Smooth muscle cell (in vitro differentiated cells): ENCODE results near the gene MRM2. TPM values are rescaled to one million over a fixed set of nuclear protein-coding genes. Genes with fewer than 3 reads are reported as not detected.

Experiments
- DNase-seq: peaks from one replicate; lab custom pipeline; 2025; ENCODE audit not compliant: unreplicated experiment; lab: John Stamatoyannopoulos, UW
- H2AFZ ChIP-seq: fragments of 200-600 bp; sonication (generic); 2 replicates; pipeline ENCODE4 v1.6.0; 2016; ENCODE audit warnings: antibody characterized with exemption, low read depth, mild to moderate bottlenecking
- H3F3A ChIP-seq: fragments of 200-600 bp; sonication (generic); 2 replicates; pipeline ENCODE4 v1.6.0; 2017; ENCODE audit warnings: antibody characterized with exemption, low read depth
- H3K27ac ChIP-seq: fragments of 200-600 bp; sonication (generic); 2 replicates; pipeline ENCODE4 v1.5.1; 2016; ENCODE audit warnings: low read depth, mild to moderate bottlenecking
- H3K27me3 ChIP-seq: fragments of 200-600 bp; sonication (generic); 2 replicates; pipeline ENCODE4 v1.6.1; 2016; ENCODE audit warnings: low read depth, mild to moderate bottlenecking
- H3K36me3 ChIP-seq: fragments of 200-600 bp; sonication (generic); 2 replicates; pipeline ENCODE4 v1.5.1; 2016; ENCODE audit warnings: low read depth
- H3K4me1 ChIP-seq: fragments of 200-600 bp; sonication (generic); 2 replicates; pipeline ENCODE4 v1.5.1; 2016; ENCODE audit warnings: low read depth
- H3K4me2 ChIP-seq: fragments of 200-600 bp; sonication (generic); 2 replicates; pipeline ENCODE4 v1.6.0; 2016; ENCODE audit warnings: mild to moderate bottlenecking
- H3K4me3 ChIP-seq: fragments of 200-600 bp; sonication (generic); 2 replicates; pipeline ENCODE4 v1.5.1; 2016; ENCODE audit warnings: mild to moderate bottlenecking
- H3K79me2 ChIP-seq: fragments of 200-600 bp; sonication (generic); 2 replicates; pipeline ENCODE4 v1.6.0; 2016; ENCODE audit warnings: low read depth, mild to moderate bottlenecking
- H3K9ac ChIP-seq: fragments of 200-600 bp; sonication (generic); 2 replicates; pipeline ENCODE4 v1.6.0; 2016; ENCODE audit warnings: low read depth
- H3K9me3 ChIP-seq: fragments of 200-600 bp; sonication (generic); replicated peaks from 2 replicates; pipeline ENCODE4 v1.5.1; 2016; ENCODE audit warnings: low read depth
- H4K20me1 ChIP-seq: fragments of 200-600 bp; sonication (generic); 2 replicates; pipeline ENCODE4 v1.6.0; 2016; ENCODE audit warnings: low read depth
- CTCF ChIP-seq: fragments of 200-600 bp; sonication (generic); IDR thresholded peaks from 2 replicates; pipeline ENCODE4 v1.5.1; 2017; ENCODE audit warnings: borderline replicate concordance, mild to moderate bottlenecking, antibody characterized with exemption; ENCODE audit not compliant: insufficient read depth, poor library complexity, severe bottlenecking
- WGBS: methylation state at CpG from one replicate; pipeline ENCODE4 v1.1.7; 2016; ENCODE audit warnings: low lambda C conversion rate; 5-methylcytosine and 5-hydroxymethylcytosine counted together
- polyA plus RNA-seq: library from polyadenylated mRNA; unstranded; fragments of >200 nt; fragmentation: Nextera tagmentation; extraction: Ambion mirVana; gene quantifications from 2 replicates; pipeline ENCODE4 v1.2.1, GENCODE V29; 2016
- total RNA-seq: library from RNA; depleted of rRNA; stranded (reverse); fragments of >200 nt; gene quantifications from 2 replicates; pipeline ENCODE4 v1.2.3, GENCODE V29; 2014

Gene MRM2
- total and polyA plus RNA-seq, 2 experiments from 2014 or later, result 17.1 to 30.8 TPM

GRCh38 chr7:2259480-2259879 is 17.5 kb upstream of the MRM2 start:
- Histone ChIP-seq H3K4me1 (no peaks in the 10 kb centered on the region), H3F3A (no peaks in the 10 kb centered on the region), H3K4me2 (no peak overlapping the region), H3K36me3 (no peaks in the 10 kb centered on the region), H3K9me3 (no peaks in the 10 kb centered on the region), H3K4me3 (no peak overlapping the region), H4K20me1 (no peaks in the 10 kb centered on the region), H3K79me2 (no peaks in the 10 kb centered on the region), H3K27me3 (no peaks in the 10 kb centered on the region), H3K9ac (no peak overlapping the region), H2AFZ (no peak overlapping the region), H3K27ac (no peak overlapping the region)
- TF ChIP-seq CTCF, result no peak
- WGBS, result 100% methylated on average over 9 of the region's 9 CpGs
- DNase-seq, result no peak

- WGBS, result 95% methylated on average over 34 of the region's 34 CpGs
- DNase-seq, result no peak
- Histone ChIP-seq H3K27me3 (no peaks in the 10 kb centered on the region), H2AFZ (no peak overlapping the region), H3K27ac (no peak overlapping the region), H4K20me1 (no peaks in the 10 kb centered on the region), H3K36me3 (no peaks in the 10 kb centered on the region), H3K4me3 (no peak overlapping the region), H3F3A (no peaks in the 10 kb centered on the region), H3K9ac (no peak overlapping the region), H3K79me2 (no peaks in the 10 kb centered on the region), H3K9me3 (no peaks in the 10 kb centered on the region), H3K4me2 (no peak overlapping the region), H3K4me1 (no peaks in the 10 kb centered on the region)
- TF ChIP-seq CTCF, result no peak
These were observed 16.8 kb upstream of the MRM2 start for GRCh38 chr7:2258661-2259365.

- Histone ChIP-seq H3K4me3 (no peak overlapping the region), H3K9ac (no peak overlapping the region), H3K27me3 (no peaks in the 10 kb centered on the region), H3K36me3 (no peaks in the 10 kb centered on the region), H3K27ac (no peak overlapping the region), H3K79me2 (no peaks in the 10 kb centered on the region), H4K20me1 (no peaks in the 10 kb centered on the region), H3K4me2 (no peak overlapping the region), H2AFZ (no peak overlapping the region), H3K9me3 (no peaks in the 10 kb centered on the region), H3K4me1 (no peaks in the 10 kb centered on the region), H3F3A (no peaks in the 10 kb centered on the region)
- TF ChIP-seq CTCF, result no peak
- WGBS, result 92% methylated on average over 16 of the region's 17 CpGs
- no peak for DNase-seq
These were observed 15.6 kb upstream of the MRM2 start for GRCh38 chr7:2257651-2258050.

GRCh38 chr7:2257046-2257551 is 15.1 kb upstream of the MRM2 start:
- no peak for TF ChIP-seq CTCF
- 98% methylated on average over 38 of the region's 38 CpGs for WGBS
- no peaks in the 10 kb centered on the region for H3K4me1 ChIP-seq

More at GRCh38 chr7:2257046-2257551, 15.1 kb upstream of the MRM2 start:
- Histone ChIP-seq H3K9me3 (no peaks in the 10 kb centered on the region), H3F3A (no peaks in the 10 kb centered on the region), H3K36me3 (no peaks in the 10 kb centered on the region), H3K4me2 (no peak overlapping the region), H2AFZ (no peak overlapping the region), H3K27me3 (no peaks in the 10 kb centered on the region), H3K79me2 (no peaks in the 10 kb centered on the region), H4K20me1 (no peaks in the 10 kb centered on the region), H3K27ac (no peak overlapping the region), H3K9ac (no peak overlapping the region), H3K4me3 (no peak overlapping the region)
- DNase-seq, result no peak
